Osteoblast (primary cell): Measurements from ENCODE around the gene DDX51. TPM values are rescaled to one million over a fixed set of nuclear protein-coding genes. Genes with fewer than 3 reads are reported as not detected.
"Not testable (repeated sequence)": the region's sequence is repeated elsewhere in the genome, so short reads cannot be mapped to it uniquely, and the experiment has no call there.

ENCODE experiments used
- DNase-seq: peaks from one replicate; pipeline ENCODE4 v3.0.0; 2011; ENCODE audit warnings: low spot score, mixed read lengths; ENCODE audit not compliant: insufficient read length; ENCODE audit errors: missing footprints
- H2AFZ ChIP-seq: 2 replicates; pipeline ENCODE4 v1.6.0; 2011; ENCODE audit warnings: mild to moderate bottlenecking, low read length
- H3K27ac ChIP-seq: 2 replicates; pipeline ENCODE4 v1.5.1; 2011; ENCODE audit warnings: mild to moderate bottlenecking, low read depth, low read length, moderate library complexity
- H3K27me3 ChIP-seq: 2 replicates; pipeline ENCODE4 v1.6.0; 2012; ENCODE audit warnings: mild to moderate bottlenecking, control low read depth, inconsistent platforms, low read length, moderate library complexity; ENCODE audit not compliant: insufficient read depth
- H3K36me3 ChIP-seq: 2 replicates; pipeline ENCODE4 v1.5.1; 2011; ENCODE audit warnings: mild to moderate bottlenecking, low read length, control low read depth, moderate library complexity; ENCODE audit not compliant: insufficient read depth
- H3K4me1 ChIP-seq: 2 replicates; pipeline ENCODE4 v1.5.1; 2011; ENCODE audit warnings: mild to moderate bottlenecking, low read length, control low read depth, moderate library complexity; ENCODE audit not compliant: insufficient read depth
- H3K4me2 ChIP-seq: 2 replicates; pipeline ENCODE4 v1.6.0; 2011; ENCODE audit warnings: mild to moderate bottlenecking, low read length; ENCODE audit not compliant: insufficient read depth
- H3K4me3 ChIP-seq: fragments of 200-600 bp; sonication (generic); 3 replicates; pipeline ENCODE4 v1.5.1; 2012; ENCODE audit warnings: mild to moderate bottlenecking, low read length, inconsistent platforms; ENCODE audit not compliant: insufficient read depth
- H3K79me2 ChIP-seq: 2 replicates; pipeline ENCODE4 v1.6.0; 2012; ENCODE audit warnings: mild to moderate bottlenecking, low read length, control low read depth, inconsistent platforms; ENCODE audit not compliant: insufficient read depth
- H3K9me3 ChIP-seq: 2 replicates; pipeline ENCODE4 v1.5.1; 2011; ENCODE audit warnings: low read depth, low read length, control low read depth
- H4K20me1 ChIP-seq: 2 replicates; pipeline ENCODE4 v1.6.0; 2012; ENCODE audit warnings: mild to moderate bottlenecking, low read length, control low read depth; ENCODE audit not compliant: insufficient read depth
- CTCF ChIP-seq: IDR thresholded peaks from 2 replicates; pipeline ENCODE4 v1.5.1; 2011; ENCODE audit warnings: mild to moderate bottlenecking, low read depth, low read length, moderate library complexity; ENCODE audit errors: extremely low read depth
- total RNA-seq: library from RNA; depleted of rRNA; stranded (reverse); fragments of >200 nt; gene quantifications from 2 replicates; pipeline ENCODE4 v1.2.3, GENCODE V29; 2012

The DDX51 gene
- total RNA-seq, 1 donor, result 6.2 TPM

DNA sequence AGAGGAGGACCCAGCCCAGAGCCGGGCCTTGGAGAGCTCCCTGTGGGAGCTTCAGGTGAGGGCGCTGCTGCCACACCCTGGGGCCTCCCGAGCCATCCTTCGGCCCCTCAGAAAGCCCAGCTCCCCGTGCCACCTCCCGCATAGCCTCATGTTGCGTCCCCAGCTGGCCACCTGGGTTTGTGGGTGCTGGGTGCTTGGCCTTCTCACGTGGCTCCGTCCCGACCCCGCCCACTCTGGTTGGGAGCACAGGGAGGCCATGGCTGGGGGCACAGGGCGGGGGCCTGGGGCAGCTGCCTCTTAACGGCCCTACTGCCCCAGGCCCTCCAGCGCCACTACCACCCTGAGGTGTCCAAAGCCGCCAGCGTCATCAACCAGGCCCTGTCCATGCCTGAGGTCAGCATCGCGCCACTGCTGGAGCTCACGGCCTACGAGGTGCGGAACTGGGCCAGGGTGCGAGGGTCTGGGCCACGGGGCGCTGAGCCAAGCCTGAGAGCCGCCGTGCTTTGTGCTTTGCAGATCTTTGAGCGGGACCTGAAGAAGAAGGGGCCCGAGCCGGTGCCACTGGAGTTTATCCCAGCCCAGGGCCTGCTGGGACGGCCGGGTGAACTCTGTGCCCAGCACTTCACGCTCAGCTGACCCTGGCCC lies 7.8 kb upstream of the DDX51 start:
- H3K27ac ChIP-seq, result no peak overlapping the region
- H3K36me3 ChIP-seq, result peaks cover 3% of the 10 kb centered on the region
- DNase-seq, result peak; percentile 64
- no peaks in the 10 kb centered on the region for H3K27me3 ChIP-seq
- TF ChIP-seq CTCF, result no peak
- peaks cover 11% of the 10 kb centered on the region for H4K20me1 ChIP-seq
- H2AFZ ChIP-seq, result no peak overlapping the region
- H3K4me3 ChIP-seq, result no peak overlapping the region
- no peaks in the 10 kb centered on the region for H3K4me1 ChIP-seq
- H3K79me2 ChIP-seq, result peaks cover 6% of the 10 kb centered on the region
- no peak overlapping the region for H3K4me2 ChIP-seq
- H3K9me3 ChIP-seq, result no peaks in the 10 kb centered on the region

GRCh38 chr12:132151145-132151765 lies 7.1 kb upstream of the DDX51 start:
- H2AFZ ChIP-seq, result no peak overlapping the region
- no peak overlapping the region for H3K4me3 ChIP-seq
- H3K36me3 ChIP-seq, result peaks cover 3% of the 10 kb centered on the region
- H3K4me1 ChIP-seq, result no peaks in the 10 kb centered on the region
- no peak overlapping the region for H3K4me2 ChIP-seq
- no peaks in the 10 kb centered on the region for H3K27me3 ChIP-seq
- peaks cover 12% of the 10 kb centered on the region for H3K79me2 ChIP-seq
- H3K27ac ChIP-seq, result no peak overlapping the region
- DNase-seq, result peak; percentile 73
- TF ChIP-seq CTCF, result no peak
- peaks cover 16% of the 10 kb centered on the region for H4K20me1 ChIP-seq
- H3K9me3 ChIP-seq, result no peaks in the 10 kb centered on the region

GRCh38 chr12:132150780-132151144 lies 6.6 kb upstream of the DDX51 start:
- H3K27me3 ChIP-seq, result no peaks in the 10 kb centered on the region
- H3K4me3 ChIP-seq, result no peak overlapping the region
- no peak overlapping the region for H3K4me2 ChIP-seq
- H3K79me2 ChIP-seq, result peaks cover 17% of the 10 kb centered on the region
- H3K36me3 ChIP-seq, result no peaks in the 10 kb centered on the region
- peaks cover 17% of the 10 kb centered on the region for H4K20me1 ChIP-seq
- H3K27ac ChIP-seq, result no peak overlapping the region
- H3K9me3 ChIP-seq, result no peaks in the 10 kb centered on the region
- TF ChIP-seq CTCF, result no peak
- no peak overlapping the region for H2AFZ ChIP-seq
- H3K4me1 ChIP-seq, result no peaks in the 10 kb centered on the region
- DNase-seq, result peak; percentile 69

DNA sequence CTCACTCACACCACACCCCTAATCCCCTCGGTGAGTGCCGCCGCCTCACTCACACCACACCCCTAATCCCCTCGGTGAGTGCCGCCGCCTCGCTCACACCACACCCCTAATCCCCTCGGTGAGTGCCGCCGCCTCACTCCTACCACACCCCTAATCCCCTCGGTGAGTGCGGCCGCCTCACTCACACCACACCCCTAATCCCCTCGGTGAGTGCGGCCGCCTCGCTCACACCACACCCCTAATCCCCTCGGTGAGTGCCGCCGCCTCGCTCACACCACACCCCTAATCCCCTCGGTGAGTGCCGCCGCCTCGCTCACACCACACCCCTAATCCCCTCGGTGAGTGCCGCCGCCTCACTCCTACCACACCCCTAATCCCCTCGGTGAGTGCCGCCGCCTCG lies 5.4 kb upstream of the DDX51 start:
- not testable (repeated sequence) for H3K4me2 ChIP-seq, H2AFZ ChIP-seq, H3K27me3 ChIP-seq, H3K27ac ChIP-seq, H3K9me3 ChIP-seq, DNase-seq, H3K36me3 ChIP-seq, H3K4me1 ChIP-seq, H3K4me3 ChIP-seq
- peaks cover 30% of the 10 kb centered on the region for H3K79me2 ChIP-seq
- H4K20me1 ChIP-seq, result peaks cover 24% of the 10 kb centered on the region
